HL-60 (cell line): ENCODE results near the gene AKAP6.

Source experiments
- GABPA ChIP-seq: IDR thresholded peaks from 2 replicates; pipeline ENCODE4 v1.6.1; 2012; ENCODE audit warnings: low read depth
- POLR2AphosphoS5 ChIP-seq: IDR thresholded peaks from 2 replicates; pipeline ENCODE4 v1.6.1; 2012; ENCODE audit warnings: low read depth
- SPI1 ChIP-seq: IDR thresholded peaks from 2 replicates; pipeline ENCODE4 v1.6.1; 2012; ENCODE audit warnings: low read depth, mild to moderate bottlenecking, borderline replicate concordance
- TF ChIP-seq, protein P1 (sequence below): IDR thresholded peaks from one replicate; pipeline ENCODE4 v1.5.1; 2011; ENCODE audit warnings: low read length, control low read depth, inconsistent platforms; ENCODE audit not compliant: insufficient read depth
- TF ChIP-seq, protein P2 (sequence below): IDR thresholded peaks from 2 replicates; pipeline ENCODE4 v1.6.1; 2012; ENCODE audit warnings: low read depth; ENCODE audit not compliant: insufficient replicate concordance

DNA sequence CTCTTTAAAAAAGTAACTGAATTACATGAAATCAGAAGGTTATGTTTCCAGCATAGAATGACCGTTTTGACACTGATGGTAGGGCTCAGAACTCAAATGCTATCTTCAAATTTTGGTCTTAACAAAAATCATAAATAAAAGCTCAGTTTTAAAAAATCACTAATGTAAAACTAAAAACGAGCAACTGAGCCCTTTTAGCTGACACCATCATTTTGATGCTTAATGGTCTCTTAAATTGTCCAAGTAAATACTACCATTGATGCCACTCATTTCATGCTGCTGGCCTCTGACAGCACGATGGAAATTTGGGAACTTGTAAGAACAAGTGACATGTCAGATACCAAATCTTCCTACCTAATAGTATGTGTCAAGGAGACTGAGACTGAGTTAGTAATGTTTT is 205.0 kb downstream of the AKAP6 start:
- TF ChIP-seq, protein P1, sequence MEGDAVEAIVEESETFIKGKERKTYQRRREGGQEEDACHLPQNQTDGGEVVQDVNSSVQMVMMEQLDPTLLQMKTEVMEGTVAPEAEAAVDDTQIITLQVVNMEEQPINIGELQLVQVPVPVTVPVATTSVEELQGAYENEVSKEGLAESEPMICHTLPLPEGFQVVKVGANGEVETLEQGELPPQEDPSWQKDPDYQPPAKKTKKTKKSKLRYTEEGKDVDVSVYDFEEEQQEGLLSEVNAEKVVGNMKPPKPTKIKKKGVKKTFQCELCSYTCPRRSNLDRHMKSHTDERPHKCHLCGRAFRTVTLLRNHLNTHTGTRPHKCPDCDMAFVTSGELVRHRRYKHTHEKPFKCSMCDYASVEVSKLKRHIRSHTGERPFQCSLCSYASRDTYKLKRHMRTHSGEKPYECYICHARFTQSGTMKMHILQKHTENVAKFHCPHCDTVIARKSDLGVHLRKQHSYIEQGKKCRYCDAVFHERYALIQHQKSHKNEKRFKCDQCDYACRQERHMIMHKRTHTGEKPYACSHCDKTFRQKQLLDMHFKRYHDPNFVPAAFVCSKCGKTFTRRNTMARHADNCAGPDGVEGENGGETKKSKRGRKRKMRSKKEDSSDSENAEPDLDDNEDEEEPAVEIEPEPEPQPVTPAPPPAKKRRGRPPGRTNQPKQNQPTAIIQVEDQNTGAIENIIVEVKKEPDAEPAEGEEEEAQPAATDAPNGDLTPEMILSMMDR: no peak
- TF ChIP-seq GABPA (no peak), POLR2AphosphoS5 (no peak), SPI1 (no peak)
- TF ChIP-seq, protein P2, sequence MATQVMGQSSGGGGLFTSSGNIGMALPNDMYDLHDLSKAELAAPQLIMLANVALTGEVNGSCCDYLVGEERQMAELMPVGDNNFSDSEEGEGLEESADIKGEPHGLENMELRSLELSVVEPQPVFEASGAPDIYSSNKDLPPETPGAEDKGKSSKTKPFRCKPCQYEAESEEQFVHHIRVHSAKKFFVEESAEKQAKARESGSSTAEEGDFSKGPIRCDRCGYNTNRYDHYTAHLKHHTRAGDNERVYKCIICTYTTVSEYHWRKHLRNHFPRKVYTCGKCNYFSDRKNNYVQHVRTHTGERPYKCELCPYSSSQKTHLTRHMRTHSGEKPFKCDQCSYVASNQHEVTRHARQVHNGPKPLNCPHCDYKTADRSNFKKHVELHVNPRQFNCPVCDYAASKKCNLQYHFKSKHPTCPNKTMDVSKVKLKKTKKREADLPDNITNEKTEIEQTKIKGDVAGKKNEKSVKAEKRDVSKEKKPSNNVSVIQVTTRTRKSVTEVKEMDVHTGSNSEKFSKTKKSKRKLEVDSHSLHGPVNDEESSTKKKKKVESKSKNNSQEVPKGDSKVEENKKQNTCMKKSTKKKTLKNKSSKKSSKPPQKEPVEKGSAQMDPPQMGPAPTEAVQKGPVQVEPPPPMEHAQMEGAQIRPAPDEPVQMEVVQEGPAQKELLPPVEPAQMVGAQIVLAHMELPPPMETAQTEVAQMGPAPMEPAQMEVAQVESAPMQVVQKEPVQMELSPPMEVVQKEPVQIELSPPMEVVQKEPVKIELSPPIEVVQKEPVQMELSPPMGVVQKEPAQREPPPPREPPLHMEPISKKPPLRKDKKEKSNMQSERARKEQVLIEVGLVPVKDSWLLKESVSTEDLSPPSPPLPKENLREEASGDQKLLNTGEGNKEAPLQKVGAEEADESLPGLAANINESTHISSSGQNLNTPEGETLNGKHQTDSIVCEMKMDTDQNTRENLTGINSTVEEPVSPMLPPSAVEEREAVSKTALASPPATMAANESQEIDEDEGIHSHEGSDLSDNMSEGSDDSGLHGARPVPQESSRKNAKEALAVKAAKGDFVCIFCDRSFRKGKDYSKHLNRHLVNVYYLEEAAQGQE: no peak
